Activated CD8-positive, alpha-beta T cell treated with anti-CD3 and anti-CD28 coated beads, Interleukin-2, amount 10 ng/mL, durations not matched to agents 7 days and 5 days (primary cell): ENCODE measurements around the gene DOCK8. TPM values are rescaled to one million over a fixed set of nuclear protein-coding genes. Genes with fewer than 3 reads are reported as not detected.
"Not testable (repeated sequence)": the region's sequence is repeated elsewhere in the genome, so short reads cannot be mapped to it uniquely, and the experiment has no call there.

Source experiments
- ATAC-seq: fragments of 150-1000 bp; cut with Tn5 transposase; one replicate; pipeline ENCODE4 v1.10.0; 2021; ENCODE audit warnings: moderate library complexity
- CTCF ChIA-PET: fragments of 350-600 bp; sonication (Branson Sonifier 250); formaldehyde crosslinking; loops from one replicate; lab custom pipeline; 2021; ENCODE audit warnings: antibody characterized with exemption; lab: Charles Lee
- POLR2A ChIA-PET: fragments of 350-600 bp; sonication (Branson Sonifier 250); formaldehyde crosslinking; loops from one replicate; lab custom pipeline; 2021; ENCODE audit warnings: antibody characterized with exemption; lab: Charles Lee
- DNase-seq: peaks from one replicate; pipeline ENCODE4 v3.0.0-alpha.2; 2020
- H3K27ac Mint-ChIP-seq: one replicate; pipeline ENCODE4 v1.8.0; 2021; ENCODE audit warnings: mild to moderate bottlenecking, mixed read lengths
- H3K27me3 Mint-ChIP-seq: one replicate; pipeline ENCODE4 v1.8.0; 2021; ENCODE audit warnings: low read depth, mixed read lengths
- H3K36me3 Mint-ChIP-seq: one replicate; pipeline ENCODE4 v1.8.0; 2021; ENCODE audit warnings: low read depth, mixed read lengths
- H3K4me1 Mint-ChIP-seq: one replicate; pipeline ENCODE4 v1.8.0; 2021; ENCODE audit warnings: low read depth, mixed read lengths
- H3K4me3 Mint-ChIP-seq: one replicate; pipeline ENCODE4 v1.8.0; 2021; ENCODE audit warnings: mild to moderate bottlenecking, mixed read lengths
- H3K9me3 Mint-ChIP-seq: one replicate; pipeline ENCODE4 v1.8.0; 2022; ENCODE audit warnings: mixed read lengths; ENCODE audit not compliant: insufficient read depth
- total RNA-seq, 2 experiments: library from RNA; stranded (reverse); gene quantifications; one replicate each; pipeline ENCODE4 v1.2.3, GENCODE V29; 2021

Gene DOCK8
- total RNA-seq, 2 experiments from 2014 or later, result 386 to 389 TPM

- no peak for ATAC-seq
- CTCF ChIA-PET, result no interaction called here
These were observed 186.6 kb downstream of the DOCK8 start for GRCh38 chr9:401223-401622.

GRCh38 chr9:404234-404633, 189.6 kb downstream of the DOCK8 start:
- no peaks in the 10 kb centered on the region for H3K4me1 Mint-ChIP-seq

More at GRCh38 chr9:401223-401622, 186.6 kb downstream of the DOCK8 start:
- Mint-ChIP-seq H3K36me3 (peaks cover 77% of the 10 kb centered on the region), H3K4me3 (no peak overlapping the region), H3K27ac (peak overlapping the region; percentile 74), H3K4me1 (no peaks in the 10 kb centered on the region), H3K9me3 (peaks cover 7% of the 10 kb centered on the region), H3K27me3 (no peaks in the 10 kb centered on the region)
- POLR2A ChIA-PET, result no interaction called here
- no peak for DNase-seq

GRCh38 chr9:405341-405740, 190.7 kb downstream of the DOCK8 start:
- ChIA-PET POLR2A (no interaction called here), CTCF (interaction anchor here (1.2 to 1.3 kb wide), 2 partner anchors 34 to 65 kb away, joined by 3 read pairs; no protein-coding TSS in a partner anchor)
- Mint-ChIP-seq H3K4me3 (no peak overlapping the region), H3K27me3 (no peaks in the 10 kb centered on the region), H3K4me1 (no peaks in the 10 kb centered on the region), H3K27ac (no peak overlapping the region), H3K9me3 (no peaks in the 10 kb centered on the region), H3K36me3 (peaks cover 85% of the 10 kb centered on the region)
- DNase-seq (no peak), ATAC-seq (no peak)

More at GRCh38 chr9:404234-404633, 189.6 kb downstream of the DOCK8 start:
- Mint-ChIP-seq H3K27me3 (no peaks in the 10 kb centered on the region), H3K9me3 (peaks cover 3% of the 10 kb centered on the region), H3K4me3 (no peak overlapping the region), H3K36me3 (peaks cover 84% of the 10 kb centered on the region), H3K27ac (no peak overlapping the region)
- DNase-seq (no peak), ATAC-seq (no peak)
- ChIA-PET POLR2A (interaction anchor here (0.6 kb wide), 1 partner anchor 134 kb away, joined by 3 read pairs; no protein-coding TSS in a partner anchor), CTCF (interaction anchor here (1.2 kb wide), 2 partner anchors 10 to 33 kb away, joined by 3 to 5 read pairs; no protein-coding TSS in a partner anchor)

GRCh38 chr9:406886-407654, 192.4 kb downstream of the DOCK8 start:
- H3K27ac Mint-ChIP-seq, result no peak overlapping the region
- H3K4me1 Mint-ChIP-seq, result no peaks in the 10 kb centered on the region
- H3K9me3 Mint-ChIP-seq, result no peaks in the 10 kb centered on the region
- peaks cover 86% of the 10 kb centered on the region for H3K36me3 Mint-ChIP-seq
- POLR2A ChIA-PET, result interaction anchor here (1.1 kb wide), 1 partner anchor 12 kb away, joined by 3 read pairs; no protein-coding TSS in a partner anchor
- ATAC-seq (no peak), DNase-seq (no peak)
- H3K4me3 Mint-ChIP-seq, result no peak overlapping the region
- H3K27me3 Mint-ChIP-seq, result no peaks in the 10 kb centered on the region
- CTCF ChIA-PET, result no interaction called here

GRCh38 chr9:409655-410054, 195.0 kb downstream of the DOCK8 start:
- DNase-seq, ATAC-seq, H3K9me3 Mint-ChIP-seq, H3K27me3 Mint-ChIP-seq, H3K4me3 Mint-ChIP-seq, H3K27ac Mint-ChIP-seq, H3K4me1 Mint-ChIP-seq, POLR2A ChIA-PET, CTCF ChIA-PET: not testable (repeated sequence)
- peaks cover 82% of the 10 kb centered on the region for H3K36me3 Mint-ChIP-seq

- H3K27me3 Mint-ChIP-seq, result no peaks in the 10 kb centered on the region
- H3K36me3 Mint-ChIP-seq, result peaks cover 72% of the 10 kb centered on the region
- no peaks in the 10 kb centered on the region for H3K4me1 Mint-ChIP-seq
- no peaks in the 10 kb centered on the region for H3K9me3 Mint-ChIP-seq
- no peak for DNase-seq
- H3K4me3 Mint-ChIP-seq, result no peak overlapping the region
- H3K27ac Mint-ChIP-seq, result no peak overlapping the region
- ChIA-PET POLR2A (no interaction called here), CTCF (no interaction called here)
- no peak for ATAC-seq
These were observed 199.9 kb downstream of the DOCK8 start for GRCh38 chr9:414595-414994.

GRCh38 chr9:419571-420171, 205.0 kb downstream of the DOCK8 start:
- DNase-seq (no peak), ATAC-seq (no peak)
- Mint-ChIP-seq H3K4me3 (no peak overlapping the region), H3K27ac (no peak overlapping the region), H3K27me3 (no peaks in the 10 kb centered on the region), H3K4me1 (no peaks in the 10 kb centered on the region), H3K9me3 (no peaks in the 10 kb centered on the region), H3K36me3 (peaks cover 79% of the 10 kb centered on the region)
- ChIA-PET CTCF (interaction anchor here (1.1 kb wide), 1 partner anchor 8 kb away, joined by 3 read pairs; no protein-coding TSS in a partner anchor), POLR2A (interaction anchor here (0.8 to 0.9 kb wide), 2 partner anchors 12 to 86 kb away, joined by 3 read pairs; no protein-coding TSS in a partner anchor)

GRCh38 chr9:421896-422295, 207.2 kb downstream of the DOCK8 start:
- ChIA-PET POLR2A (no interaction called here), CTCF (no interaction called here)
- Mint-ChIP-seq H3K4me1 (no peaks in the 10 kb centered on the region), H3K4me3 (no peak overlapping the region), H3K9me3 (no peaks in the 10 kb centered on the region), H3K27me3 (no peaks in the 10 kb centered on the region), H3K36me3 (peaks cover 72% of the 10 kb centered on the region), H3K27ac (no peak overlapping the region)
- DNase-seq, result no peak
- ATAC-seq, result no peak

- Mint-ChIP-seq H3K4me3 (no peak overlapping the region), H3K27ac (no peak overlapping the region), H3K4me1 (no peaks in the 10 kb centered on the region), H3K36me3 (peaks cover 68% of the 10 kb centered on the region), H3K27me3 (no peaks in the 10 kb centered on the region), H3K9me3 (no peaks in the 10 kb centered on the region)
- ChIA-PET POLR2A (no interaction called here), CTCF (no interaction called here)
- no peak for DNase-seq
- no peak for ATAC-seq
These were observed 211.6 kb downstream of the DOCK8 start for GRCh38 chr9:426264-426663.

- no peak for DNase-seq
- H3K9me3 Mint-ChIP-seq, result no peaks in the 10 kb centered on the region
- ChIA-PET CTCF (interaction anchor here (0.9 kb wide), 1 partner anchor 131 kb away, joined by 3 read pairs; no protein-coding TSS in a partner anchor), POLR2A (no interaction called here)
- no peak for ATAC-seq
- peaks cover 65% of the 10 kb centered on the region for H3K36me3 Mint-ChIP-seq
- H3K27ac Mint-ChIP-seq, result no peak overlapping the region
- H3K27me3 Mint-ChIP-seq, result no peaks in the 10 kb centered on the region
- H3K4me3 Mint-ChIP-seq, result no peak overlapping the region
- no peaks in the 10 kb centered on the region for H3K4me1 Mint-ChIP-seq
These were observed 212.3 kb downstream of the DOCK8 start for GRCh38 chr9:426976-427375.

- no peak for DNase-seq
- no peaks in the 10 kb centered on the region for H3K27me3 Mint-ChIP-seq
- H3K4me3 Mint-ChIP-seq, result no peak overlapping the region
- CTCF ChIA-PET, result interaction anchor here (1.0 kb wide), 1 partner anchor 16 kb away, joined by 3 read pairs; no protein-coding TSS in a partner anchor
- no peaks in the 10 kb centered on the region for H3K9me3 Mint-ChIP-seq
- ATAC-seq, result no peak
- peaks cover 76% of the 10 kb centered on the region for H3K36me3 Mint-ChIP-seq
- no peak overlapping the region for H3K27ac Mint-ChIP-seq
- POLR2A ChIA-PET, result no interaction called here
- no peaks in the 10 kb centered on the region for H3K4me1 Mint-ChIP-seq
These were observed 217.0 kb downstream of the DOCK8 start for GRCh38 chr9:431701-432100.

- no peak overlapping the region for H3K4me3 Mint-ChIP-seq
- no peaks in the 10 kb centered on the region for H3K27me3 Mint-ChIP-seq
- H3K27ac Mint-ChIP-seq, result no peak overlapping the region
- no peaks in the 10 kb centered on the region for H3K9me3 Mint-ChIP-seq
- ChIA-PET POLR2A (no interaction called here), CTCF (no interaction called here)
- no peaks in the 10 kb centered on the region for H3K4me1 Mint-ChIP-seq
- peaks cover 87% of the 10 kb centered on the region for H3K36me3 Mint-ChIP-seq
- DNase-seq (no peak), ATAC-seq (no peak)
These were observed 221.8 kb downstream of the DOCK8 start for GRCh38 chr9:436482-436881.
